Panc1 (cell line): ENCODE results near the gene CSKMT.

Source experiments
- POLR2AphosphoS5 ChIP-seq: IDR thresholded peaks from 2 replicates; pipeline ENCODE4 v1.6.1; 2012; ENCODE audit warnings: mild to moderate bottlenecking, low read depth, low read length, moderate library complexity
- SIN3A ChIP-seq: IDR thresholded peaks from 2 replicates; pipeline ENCODE4 v1.6.1; 2012; ENCODE audit warnings: low read depth, mild to moderate bottlenecking, low read length, moderate library complexity, borderline replicate concordance; ENCODE audit not compliant: insufficient read depth
- TF ChIP-seq, protein P1 (sequence below): fragments of 450-650 bp; IDR thresholded peaks from 2 replicates; pipeline ENCODE4 v1.5.1; 2017; ENCODE audit warnings: mild to moderate bottlenecking
- TF ChIP-seq, protein P2 (sequence below), 2 experiments: IDR thresholded peaks; 2 replicates each; pipeline ENCODE4 v1.6.1; 2011 to 2012; ENCODE audit warnings: low read depth in 2 of 2, control low read depth in 1 of 2, low read length in 1 of 2, mild to moderate bottlenecking in 1 of 2, moderate library complexity in 1 of 2; ENCODE audit not compliant: insufficient read depth in 1 of 2

DNA sequence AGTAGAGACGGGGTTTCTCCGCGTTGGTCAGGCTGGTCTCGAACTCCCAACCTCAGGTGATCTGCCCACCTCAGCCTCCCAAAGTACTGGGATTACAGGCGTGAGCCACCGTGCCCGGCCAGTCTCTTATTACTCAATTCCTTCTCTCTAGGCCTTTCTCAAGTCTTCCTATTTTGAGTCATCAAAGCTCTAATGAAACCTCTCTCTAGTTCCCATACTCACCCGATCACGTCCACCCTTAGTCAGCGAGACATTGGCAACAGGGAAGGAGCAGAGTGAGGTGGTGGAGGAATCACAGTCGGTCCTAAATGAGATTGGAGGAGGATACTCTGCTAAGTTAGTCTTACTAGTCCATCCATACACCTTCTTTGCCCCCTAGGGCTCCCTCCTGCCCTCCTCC, 37.1 kb downstream of the CSKMT start:
- TF ChIP-seq, protein P1, sequence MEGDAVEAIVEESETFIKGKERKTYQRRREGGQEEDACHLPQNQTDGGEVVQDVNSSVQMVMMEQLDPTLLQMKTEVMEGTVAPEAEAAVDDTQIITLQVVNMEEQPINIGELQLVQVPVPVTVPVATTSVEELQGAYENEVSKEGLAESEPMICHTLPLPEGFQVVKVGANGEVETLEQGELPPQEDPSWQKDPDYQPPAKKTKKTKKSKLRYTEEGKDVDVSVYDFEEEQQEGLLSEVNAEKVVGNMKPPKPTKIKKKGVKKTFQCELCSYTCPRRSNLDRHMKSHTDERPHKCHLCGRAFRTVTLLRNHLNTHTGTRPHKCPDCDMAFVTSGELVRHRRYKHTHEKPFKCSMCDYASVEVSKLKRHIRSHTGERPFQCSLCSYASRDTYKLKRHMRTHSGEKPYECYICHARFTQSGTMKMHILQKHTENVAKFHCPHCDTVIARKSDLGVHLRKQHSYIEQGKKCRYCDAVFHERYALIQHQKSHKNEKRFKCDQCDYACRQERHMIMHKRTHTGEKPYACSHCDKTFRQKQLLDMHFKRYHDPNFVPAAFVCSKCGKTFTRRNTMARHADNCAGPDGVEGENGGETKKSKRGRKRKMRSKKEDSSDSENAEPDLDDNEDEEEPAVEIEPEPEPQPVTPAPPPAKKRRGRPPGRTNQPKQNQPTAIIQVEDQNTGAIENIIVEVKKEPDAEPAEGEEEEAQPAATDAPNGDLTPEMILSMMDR: no peak
- TF ChIP-seq POLR2AphosphoS5: no peak
- TF ChIP-seq, protein P2, sequence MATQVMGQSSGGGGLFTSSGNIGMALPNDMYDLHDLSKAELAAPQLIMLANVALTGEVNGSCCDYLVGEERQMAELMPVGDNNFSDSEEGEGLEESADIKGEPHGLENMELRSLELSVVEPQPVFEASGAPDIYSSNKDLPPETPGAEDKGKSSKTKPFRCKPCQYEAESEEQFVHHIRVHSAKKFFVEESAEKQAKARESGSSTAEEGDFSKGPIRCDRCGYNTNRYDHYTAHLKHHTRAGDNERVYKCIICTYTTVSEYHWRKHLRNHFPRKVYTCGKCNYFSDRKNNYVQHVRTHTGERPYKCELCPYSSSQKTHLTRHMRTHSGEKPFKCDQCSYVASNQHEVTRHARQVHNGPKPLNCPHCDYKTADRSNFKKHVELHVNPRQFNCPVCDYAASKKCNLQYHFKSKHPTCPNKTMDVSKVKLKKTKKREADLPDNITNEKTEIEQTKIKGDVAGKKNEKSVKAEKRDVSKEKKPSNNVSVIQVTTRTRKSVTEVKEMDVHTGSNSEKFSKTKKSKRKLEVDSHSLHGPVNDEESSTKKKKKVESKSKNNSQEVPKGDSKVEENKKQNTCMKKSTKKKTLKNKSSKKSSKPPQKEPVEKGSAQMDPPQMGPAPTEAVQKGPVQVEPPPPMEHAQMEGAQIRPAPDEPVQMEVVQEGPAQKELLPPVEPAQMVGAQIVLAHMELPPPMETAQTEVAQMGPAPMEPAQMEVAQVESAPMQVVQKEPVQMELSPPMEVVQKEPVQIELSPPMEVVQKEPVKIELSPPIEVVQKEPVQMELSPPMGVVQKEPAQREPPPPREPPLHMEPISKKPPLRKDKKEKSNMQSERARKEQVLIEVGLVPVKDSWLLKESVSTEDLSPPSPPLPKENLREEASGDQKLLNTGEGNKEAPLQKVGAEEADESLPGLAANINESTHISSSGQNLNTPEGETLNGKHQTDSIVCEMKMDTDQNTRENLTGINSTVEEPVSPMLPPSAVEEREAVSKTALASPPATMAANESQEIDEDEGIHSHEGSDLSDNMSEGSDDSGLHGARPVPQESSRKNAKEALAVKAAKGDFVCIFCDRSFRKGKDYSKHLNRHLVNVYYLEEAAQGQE (IDR thresholded peaks at IDR 0.05; ENCODE audit: insufficient read depth in 1 of 2, low read depth in 2 of 2, low read length in 1 of 2): no peak
- TF ChIP-seq SIN3A: no peak
